Eye (tissue), 1 donor: ENCODE data around the gene SOS2.
"Not testable (repeated sequence)": the region's sequence is repeated elsewhere in the genome, so short reads cannot be mapped to it uniquely, and the experiment has no call there.

Experiments
- DNase-seq: peaks from one replicate; pipeline ENCODE4 v3.0.0-alpha.2; 2015

The SOS2 gene

DNA sequence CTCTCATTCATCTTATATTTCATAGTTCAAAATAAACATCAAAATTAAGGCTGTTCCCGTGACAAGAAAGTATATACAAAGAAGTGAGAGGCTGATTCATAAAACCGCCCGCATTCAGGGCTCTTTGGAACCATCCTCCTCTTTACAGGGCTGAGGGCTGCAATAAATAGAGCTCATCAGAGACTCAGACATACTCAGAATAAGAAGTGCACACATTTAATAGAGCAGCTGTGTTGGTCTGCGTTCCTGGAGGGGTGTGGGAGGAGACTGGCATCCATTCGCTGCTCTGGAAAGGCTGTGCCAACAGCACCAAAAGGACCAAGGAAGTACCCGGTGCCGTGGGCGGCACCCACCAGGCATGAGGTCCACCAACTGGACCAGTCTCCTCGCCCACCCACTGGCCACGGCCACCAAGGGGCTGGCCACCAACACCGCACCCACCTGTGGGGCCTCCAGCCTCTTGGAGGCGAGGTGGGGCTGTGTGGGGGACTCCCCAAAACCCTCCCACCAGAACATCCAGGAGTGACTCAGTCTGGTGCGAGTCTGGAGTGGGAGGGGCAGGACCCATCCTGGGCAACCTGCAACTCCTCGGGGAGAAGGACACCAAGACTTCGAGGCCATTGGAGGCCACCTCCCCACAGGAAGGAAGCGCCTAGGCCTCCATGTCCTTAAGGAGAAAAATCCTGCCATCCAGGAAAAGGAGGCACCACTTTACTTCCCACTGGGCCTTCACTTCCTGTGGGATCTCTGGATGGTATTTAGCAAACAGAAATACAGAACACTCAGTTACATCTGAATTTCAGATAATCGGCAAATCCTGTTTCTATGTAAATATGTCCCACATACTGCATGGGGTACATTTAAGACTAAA, 147.7 kb downstream of the SOS2 start:
- DNase-seq = no peak

DNA sequence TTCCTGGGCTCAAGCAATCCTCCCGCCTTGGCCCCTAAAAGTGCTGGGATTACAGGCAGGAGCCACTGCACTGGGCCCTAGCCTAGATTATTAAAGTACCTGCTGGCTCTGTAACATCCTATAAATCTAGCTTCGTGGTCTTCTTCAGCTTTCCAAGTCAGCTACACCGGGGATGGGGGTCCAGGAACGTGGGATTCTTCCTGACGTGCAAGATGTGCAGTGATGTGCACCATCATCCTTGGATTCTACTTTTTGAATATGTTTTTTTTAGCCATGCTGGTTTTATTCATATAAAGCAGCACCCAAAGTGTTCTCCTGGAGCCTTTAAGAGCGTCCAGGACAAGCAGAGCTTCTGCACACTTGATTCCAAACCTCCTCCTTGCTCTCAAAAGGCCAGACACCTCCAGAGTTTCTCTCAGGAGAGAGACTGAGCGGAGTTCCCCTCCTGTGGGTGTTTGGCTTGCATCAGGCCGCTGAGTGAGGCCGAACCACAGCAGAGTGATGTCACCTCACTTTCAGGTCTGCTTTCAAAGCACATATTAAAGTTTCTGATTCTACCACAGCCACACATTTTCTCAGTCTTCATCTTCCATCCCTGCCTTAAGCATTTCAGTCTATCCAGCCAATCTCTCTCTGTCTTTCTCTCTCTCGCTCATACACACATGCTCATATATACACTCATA, 148.5 kb downstream of the SOS2 start:
- no peak for DNase-seq

DNA sequence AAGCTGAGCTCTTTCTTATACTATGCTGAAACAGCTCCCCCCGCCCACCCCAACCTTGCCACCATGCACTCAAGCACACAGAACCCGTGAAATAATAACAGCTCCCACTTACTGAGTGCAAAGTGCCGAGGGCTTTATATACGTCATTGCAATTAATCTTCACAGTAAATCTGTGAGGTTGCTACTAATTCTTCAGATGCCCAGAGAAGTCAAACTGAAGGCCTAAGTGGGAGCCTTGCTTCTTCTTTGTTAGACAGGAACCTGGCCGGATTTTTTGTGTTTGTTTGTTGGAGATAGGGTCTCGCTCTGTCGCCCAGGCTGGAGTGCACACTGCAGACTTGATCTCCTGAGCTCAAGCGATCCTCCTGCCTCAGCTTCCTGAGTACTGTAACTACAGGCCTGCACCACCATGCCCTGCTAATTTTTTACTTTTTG, 149.1 kb downstream of the SOS2 start:
- DNase-seq = peak; percentile 15

DNA sequence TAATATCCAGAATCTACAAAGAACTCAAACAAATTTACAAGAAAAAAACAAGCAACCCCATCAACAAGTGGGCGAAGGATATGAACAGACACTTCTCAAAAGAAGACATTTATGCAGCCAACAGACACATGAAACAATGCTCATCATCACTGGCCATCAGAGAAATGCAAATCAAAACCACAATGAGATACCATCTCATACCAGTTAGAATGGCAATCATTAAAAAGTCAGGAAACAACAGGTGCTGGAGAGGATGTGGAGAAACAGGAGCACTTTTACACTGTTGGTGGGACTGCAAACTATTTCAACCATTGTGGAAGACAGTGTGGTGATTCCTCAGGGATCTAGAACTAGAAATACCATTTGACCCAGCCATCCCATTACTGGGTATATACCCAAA, 152.3 kb downstream of the SOS2 start:
- not testable (repeated sequence) for DNase-seq

DNA sequence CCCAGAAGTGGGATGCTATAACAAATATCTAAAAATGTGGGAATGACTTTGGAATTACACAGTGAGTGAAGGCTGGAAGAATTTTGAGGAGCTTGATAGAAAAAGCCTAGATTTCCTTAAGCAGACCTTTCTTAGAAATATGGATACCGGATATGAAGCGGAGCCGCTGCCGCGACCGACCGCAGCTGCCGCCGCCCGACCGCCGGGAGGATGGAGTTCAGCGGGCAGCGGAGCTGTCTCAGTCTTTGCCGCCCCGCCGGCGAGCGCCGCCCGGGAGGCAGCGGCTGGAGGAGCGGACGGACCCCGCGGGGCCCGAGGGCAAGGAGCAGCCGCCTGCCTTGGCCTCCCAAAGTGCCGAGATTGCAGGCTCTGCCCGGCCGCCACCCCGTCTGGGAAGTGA, 157.7 kb downstream of the SOS2 start:
- DNase-seq = not testable (repeated sequence)

DNA sequence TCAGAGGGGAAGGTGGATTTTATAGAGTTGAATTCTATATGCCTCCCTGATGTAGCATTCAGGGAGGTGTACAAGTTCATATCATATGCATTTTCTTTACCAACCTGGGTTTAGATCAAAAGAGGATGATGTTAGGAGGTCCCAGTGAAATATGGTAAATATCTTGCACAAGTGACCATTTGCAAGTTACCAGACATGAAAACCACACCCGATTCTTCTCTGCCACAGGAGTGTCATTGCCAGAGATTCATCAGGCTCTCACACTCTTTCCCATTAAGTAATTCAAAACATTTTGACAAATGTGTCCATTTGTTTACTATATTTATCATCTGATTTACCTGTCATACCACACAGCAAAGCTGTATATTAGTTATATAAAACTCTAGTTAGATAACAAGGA, 159.0 kb downstream of the SOS2 start:
- DNase-seq = no peak

DNA sequence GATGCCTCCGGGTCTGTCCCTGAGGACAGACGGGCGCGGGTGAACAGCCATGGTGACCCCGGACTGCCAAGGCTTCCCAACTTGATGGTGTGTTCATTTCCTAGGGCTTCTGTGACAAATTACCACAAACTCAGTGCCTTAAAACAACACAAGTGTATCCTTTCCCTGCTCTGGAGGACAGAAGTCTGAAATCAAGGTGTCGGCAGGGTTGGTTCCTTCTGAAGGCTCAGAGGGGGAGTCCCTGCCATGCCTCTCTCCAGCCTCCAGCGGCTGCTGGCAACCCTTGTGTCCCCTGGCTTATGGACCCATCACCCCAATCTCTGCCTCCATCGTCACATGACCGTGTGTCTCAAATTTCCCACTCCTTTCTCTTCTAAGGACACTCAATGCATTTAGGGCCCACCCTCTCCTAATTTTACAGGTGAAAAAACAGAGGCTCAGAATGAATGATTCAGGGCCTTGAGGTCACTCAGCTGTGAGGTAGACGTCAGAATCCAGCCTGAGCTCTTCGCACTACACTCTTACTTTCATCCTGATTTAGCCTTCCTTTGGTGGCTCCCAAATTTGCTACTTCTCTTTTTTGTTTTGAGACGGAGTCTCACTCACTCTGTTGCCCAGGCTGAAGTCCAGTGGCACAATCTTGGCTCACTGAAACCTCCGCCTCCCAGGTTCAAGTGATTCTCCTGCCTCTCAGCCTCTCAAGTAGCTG, 160.4 kb downstream of the SOS2 start:
- no peak for DNase-seq

DNA sequence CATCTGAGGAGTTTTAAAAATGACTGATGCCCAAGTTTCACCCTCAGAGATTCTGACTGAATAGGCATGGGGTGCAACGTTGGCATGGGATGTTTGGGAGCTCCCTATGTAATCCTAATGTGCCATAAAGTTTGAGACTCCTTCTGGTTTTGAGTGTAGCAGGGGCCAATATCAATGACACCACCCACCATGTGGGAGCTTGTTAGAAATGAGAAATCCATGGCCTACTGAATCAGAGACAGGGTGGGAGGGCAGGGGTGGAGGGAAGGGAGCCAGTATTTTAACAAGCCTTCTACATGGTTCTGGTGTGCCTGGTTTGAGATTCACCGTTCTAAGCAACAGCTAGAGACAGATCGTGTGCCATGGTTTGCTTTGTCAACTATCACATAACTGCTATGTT, 161.1 kb downstream of the SOS2 start:
- DNase-seq = no peak

DNA sequence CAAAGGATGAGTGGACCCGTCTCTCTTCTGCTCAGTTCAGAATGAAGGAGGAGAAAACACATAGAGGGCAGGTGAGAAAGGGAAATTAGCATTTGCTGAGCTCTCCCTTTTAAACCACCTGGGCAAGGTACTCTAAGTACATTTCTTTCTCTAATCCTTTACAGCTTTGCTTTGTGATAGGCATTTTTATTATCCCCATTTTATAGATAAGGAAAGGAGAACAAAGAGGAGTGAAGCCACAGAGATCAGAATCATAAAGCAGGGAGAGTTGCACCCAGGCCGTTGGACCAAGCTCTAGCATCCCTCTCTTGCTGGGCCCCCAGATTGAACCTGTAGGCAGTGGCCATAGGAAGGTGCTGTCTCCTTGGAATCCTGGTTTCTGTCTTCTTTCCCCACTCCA, 162.1 kb downstream of the SOS2 start:
- DNase-seq = no peak

DNA sequence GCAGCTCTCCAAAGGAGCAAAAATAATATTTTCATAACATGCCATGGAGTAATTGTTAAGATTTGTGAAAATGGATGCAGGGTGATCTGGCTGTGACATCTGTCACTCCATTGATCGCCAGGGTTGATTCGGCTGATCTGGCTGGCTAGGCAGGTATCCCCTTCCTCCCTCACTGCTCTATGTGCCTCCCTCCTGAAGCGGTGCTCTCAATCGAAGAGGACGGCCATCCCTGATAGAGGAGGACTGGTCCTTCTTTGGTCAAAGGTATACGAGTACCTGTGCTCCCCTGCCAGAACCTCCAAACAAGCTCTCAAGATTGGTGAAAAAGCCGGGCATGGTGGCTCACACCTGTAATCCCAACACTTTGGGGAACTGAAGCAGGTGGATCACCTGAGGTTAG, 162.9 kb downstream of the SOS2 start:
- DNase-seq = no peak

DNA sequence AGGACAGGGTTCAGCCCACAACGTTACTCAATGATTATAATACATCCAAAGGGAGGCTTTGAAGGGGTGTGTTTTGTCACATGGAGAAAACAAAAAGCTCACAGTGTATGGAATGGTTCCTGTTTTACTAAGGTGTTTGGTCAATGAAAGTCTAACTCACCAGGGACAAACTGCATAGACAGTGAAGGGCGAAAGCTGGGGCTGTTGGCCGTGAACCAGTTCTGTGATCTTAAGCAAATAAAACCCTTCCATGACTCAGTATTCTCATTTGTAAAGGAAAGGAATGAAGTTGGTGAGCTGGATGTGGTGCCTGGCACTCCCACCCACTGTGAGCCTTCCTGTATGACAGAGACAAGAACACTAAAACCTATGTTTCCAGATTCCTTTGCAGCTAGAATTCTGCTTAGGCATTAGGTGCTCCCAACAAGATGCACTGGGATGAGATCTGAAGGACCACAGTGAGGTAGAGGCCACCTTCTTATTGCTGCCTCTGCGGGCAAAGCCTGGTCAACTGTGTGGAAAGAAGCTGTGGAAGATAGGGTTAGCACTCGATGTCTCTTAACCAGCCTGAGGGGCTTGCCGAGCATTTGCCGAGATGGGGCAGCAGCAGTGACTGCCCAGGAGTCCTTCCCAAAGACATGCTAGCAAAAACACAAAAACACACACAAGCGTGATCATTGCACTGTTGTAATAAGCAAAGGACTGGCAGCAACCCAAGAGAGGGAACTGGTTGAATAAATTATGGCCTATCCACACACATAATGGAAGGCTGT, 163.5 kb downstream of the SOS2 start:
- DNase-seq = no peak
